Suppressor macrophage treated with lipopolysaccharide for 1 hour (primary cell): ENCODE data around the gene MBOAT1.
"Not testable (repeated sequence)": the region's sequence is repeated elsewhere in the genome, so short reads cannot be mapped to it uniquely, and the experiment has no call there.

ENCODE experiments used
- DNase-seq, 3 donors: peaks; one replicate each; pipeline ENCODE4 v3.0.0-alpha.2; 2020 to 2022

MBOAT1 gene

DNA sequence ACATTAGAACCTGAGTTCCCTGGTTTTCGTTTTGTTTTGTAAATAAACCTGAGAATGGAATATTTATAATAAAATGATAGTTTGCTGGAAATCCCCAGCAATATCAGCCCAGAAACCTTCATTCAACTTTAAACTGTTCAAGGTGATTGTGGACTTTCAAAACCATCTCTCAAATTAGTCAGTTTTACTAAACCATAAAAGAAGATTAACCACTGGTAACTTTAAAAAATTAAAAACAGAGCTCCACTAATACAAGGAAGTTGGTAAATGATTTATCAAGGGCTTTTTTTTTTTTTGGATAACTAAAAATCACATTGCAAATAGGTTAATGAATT, 10.0 kb downstream of the MBOAT1 start:
- no peak for DNase-seq

DNA sequence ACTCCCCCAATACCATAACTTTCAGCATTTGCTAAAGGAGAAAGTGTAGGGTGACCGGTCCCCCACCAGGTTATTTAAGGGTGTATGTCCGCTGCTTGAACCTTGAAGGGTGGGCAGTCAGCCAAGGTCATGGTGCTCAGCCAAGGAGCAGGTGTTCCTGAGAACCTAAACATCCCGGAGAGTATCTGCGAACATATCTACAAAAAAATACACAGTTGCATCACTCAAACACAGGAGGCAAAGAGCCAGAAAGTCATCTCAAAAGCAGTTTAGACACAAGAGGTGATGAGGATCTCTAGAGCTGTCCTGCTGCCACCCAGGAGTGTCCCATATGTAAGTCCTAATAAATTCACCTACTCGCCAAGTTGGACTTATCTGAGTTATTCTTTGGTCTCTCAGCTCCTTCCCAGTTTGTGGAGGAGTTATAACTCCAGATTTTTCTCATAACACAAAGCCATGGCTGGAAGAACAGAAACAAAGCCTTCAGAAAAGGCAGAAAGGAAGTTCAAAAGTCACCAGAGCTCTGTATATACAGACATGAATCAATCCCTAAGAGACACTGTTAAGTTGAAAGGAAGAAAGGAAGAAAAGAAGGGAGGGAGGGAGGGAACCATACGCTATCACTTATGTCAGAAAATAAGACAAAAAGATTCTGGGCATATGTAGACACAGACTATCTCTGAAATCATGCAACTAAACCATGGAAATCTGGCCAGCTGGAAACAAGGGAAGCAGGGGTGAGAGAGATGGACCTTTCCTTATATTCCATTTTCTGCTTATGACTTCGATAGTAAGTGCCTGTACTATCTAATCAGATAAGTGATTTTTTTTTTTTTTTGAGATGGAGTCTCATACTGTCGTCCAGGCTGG, 11.3 kb downstream of the MBOAT1 start:
- DNase-seq: no peak

DNA sequence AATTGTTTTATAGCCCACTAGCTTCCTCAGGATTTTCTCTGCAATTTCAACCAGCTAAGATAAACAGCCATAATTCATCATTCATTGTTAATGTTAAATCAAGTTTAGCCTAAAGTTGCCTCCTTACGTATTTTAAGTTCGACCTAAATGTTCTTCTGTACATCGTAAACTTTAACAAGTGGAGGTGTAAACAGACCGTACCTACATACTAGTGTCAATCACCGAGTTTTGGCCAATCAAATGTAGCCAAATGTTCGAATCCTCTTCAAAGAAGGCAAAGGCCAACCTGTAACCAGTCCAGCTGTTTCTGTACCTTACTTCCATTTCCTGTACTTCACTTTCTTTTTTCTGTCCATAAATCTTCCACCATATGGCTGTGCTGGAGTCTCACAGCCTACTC, 13.5 kb downstream of the MBOAT1 start:
- no peak for DNase-seq

DNA sequence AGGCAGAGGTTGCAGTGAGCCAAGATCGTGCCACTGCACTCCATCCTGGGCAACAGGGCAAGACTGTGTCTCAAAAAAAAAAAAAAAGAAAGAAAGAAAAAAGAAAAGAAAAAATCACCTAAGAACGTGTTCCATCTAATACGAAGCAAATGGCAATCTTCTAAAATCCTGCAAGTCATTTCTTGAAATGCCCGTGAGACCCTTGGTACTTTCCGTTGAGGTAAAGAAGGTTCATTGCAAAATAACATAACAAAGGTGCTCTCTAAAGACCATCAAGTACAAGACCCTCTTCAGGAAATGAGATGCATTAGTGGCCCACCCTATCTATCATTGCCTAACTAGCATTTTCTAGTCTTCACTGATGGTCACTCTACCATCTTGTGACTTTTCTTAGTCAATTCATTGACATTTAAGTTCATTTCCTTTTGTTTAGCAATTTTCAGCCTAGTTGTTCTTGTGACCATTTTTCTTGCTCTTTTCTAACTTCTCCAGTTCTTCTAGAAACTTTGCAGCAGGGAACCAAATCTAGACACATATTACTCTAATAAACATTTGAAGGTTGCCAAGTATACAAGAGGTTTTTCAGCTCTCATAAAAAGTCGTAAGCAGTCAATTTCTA, 14.0 kb downstream of the MBOAT1 start:
- DNase-seq: peak in 1 of 3 donors; percentile 22

DNA sequence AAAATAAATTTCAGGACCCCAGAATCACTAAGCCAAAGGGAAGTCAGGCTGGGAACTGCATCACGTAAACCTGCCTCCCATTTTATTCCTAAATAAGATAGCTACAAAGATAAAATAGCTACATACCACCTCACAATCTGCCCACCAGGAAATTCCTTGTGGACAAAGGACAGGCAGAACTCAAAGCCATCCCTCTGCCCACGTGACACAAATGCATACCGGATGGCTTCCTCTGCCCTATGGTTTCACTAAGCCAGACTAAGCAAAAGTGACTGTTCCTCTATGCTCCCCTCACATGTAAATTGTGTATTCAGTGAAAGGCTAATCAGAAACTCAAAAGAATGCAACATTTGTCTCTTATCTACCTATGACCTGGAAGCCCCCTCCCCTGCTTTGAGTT, 15.0 kb downstream of the MBOAT1 start:
- no peak for DNase-seq

DNA sequence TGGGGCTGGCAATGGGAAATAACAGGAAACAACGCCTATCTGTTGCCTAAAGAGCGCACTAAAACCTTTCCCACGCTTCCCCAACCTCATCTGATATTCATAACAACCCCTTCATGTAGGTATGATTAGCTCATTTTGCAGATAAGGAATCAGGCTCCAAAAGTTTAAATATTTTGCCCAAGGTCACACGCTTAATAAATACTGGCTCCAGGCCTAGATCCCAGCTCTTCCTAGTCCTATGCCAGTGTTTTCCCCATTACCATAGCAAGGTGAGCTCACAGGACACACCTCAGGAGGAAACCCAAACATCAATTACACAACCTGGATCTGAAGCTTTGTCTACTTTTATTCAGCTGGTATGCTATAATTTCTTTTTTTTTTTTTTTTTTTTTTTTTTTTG, 19.6 kb downstream of the MBOAT1 start:
- no peak for DNase-seq

DNA sequence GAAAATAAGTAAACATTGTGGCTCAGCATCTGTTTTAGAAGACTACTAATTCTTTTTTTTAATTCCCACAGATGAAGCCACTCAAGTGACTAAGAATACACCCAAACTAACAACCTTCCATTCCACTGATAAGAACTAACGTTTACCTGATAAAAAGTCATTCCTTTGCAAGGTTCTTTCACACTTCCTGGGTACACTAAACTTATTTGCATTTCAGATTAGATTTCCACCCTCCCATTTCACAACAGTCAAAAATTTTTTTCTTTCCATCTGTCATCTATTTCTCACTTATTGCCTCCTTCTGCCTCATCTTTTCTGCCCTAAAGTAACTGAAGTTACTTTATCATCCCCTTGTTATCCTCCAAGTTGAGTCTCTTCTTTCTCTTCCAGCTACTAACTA, 20.3 kb downstream of the MBOAT1 start:
- no peak for DNase-seq

DNA sequence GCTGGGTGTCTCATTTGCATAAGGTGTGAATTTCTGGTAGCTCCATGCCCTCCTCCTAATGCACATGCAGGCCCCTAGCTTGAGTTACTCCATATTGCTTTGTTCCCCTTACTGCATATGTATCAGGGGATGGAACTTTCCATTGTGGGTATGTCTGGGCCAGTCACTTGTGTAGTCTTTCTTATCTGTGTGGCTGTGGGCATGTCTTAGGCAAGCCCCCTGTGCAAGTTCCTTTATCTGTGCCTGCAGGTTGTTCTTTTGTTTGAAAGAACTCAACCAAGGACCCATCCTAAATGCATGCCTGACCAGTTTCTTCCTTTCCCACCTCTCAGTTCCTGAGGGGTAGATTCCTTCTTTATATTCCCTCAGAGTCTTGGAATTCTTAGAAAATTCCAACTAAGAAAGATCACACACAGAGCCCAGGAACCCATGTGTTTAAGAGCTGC, 23.6 kb downstream of the MBOAT1 start:
- no peak for DNase-seq

DNA sequence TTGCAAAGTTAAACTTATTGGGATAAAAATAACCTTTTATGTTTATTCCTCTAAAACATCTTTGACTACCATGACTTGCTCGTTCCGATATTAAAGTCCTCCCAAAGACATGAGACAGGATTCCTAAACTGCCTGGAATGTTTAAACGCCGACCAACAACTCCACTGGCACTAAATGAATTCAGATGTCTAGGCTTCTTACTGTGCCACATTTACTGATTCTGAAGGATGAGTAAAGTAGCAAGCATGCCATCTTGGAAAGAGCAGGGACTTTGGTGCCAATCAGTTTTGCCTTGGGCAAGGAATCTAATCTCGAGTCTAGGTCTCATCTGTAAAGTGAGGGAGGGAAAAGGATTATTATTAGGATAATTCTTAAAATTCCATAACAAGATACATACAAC, 25.3 kb downstream of the MBOAT1 start:
- no peak for DNase-seq

DNA sequence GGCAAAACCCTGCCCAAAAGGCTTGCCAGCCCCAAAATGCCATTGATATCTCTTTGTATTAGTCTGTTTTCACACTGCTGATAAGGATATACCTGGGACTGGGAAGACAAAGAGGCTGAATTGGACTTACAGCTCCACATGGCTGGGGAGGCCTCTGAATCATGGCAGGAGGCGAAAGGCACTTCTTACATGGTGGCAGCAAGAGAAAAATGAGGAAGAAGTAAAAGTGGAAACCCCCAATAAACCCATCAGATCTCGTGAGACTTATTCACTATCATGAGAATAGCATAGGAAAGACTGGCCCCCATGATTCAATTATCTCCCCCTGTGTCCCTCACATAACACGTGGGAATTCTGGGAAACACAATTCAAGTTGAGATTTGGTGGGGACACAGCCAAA, 28.6 kb downstream of the MBOAT1 start:
- DNase-seq: peak; percentile 46 to 56 (median 48)

DNA sequence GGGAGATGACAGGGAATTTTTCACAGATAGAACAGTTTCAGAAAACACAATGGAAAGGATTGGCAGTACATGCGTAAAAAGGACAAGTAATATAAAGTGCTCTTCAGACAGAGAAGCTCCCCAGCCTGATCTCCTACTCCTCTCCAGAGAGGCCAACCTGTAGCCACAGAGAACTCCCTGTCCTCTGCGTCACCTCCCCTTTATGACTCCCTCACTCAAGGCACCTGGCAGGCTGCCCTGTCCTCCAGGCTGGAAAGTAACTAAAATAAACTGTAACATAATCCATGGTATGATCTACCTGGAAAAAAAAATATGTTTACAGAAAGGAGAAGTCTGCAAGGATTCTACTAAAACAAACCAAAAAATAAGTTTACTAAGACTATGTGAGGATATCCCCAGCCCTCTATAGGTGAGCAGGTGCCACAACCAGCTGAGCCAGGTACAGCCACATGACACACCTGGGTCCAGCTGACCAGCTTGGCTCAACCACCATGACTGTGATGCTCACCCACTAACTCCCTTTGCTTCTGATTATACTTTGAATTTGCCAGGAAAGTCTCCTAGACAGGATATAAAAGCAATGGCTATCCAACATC, 29.2 kb downstream of the MBOAT1 start:
- DNase-seq: no peak

DNA sequence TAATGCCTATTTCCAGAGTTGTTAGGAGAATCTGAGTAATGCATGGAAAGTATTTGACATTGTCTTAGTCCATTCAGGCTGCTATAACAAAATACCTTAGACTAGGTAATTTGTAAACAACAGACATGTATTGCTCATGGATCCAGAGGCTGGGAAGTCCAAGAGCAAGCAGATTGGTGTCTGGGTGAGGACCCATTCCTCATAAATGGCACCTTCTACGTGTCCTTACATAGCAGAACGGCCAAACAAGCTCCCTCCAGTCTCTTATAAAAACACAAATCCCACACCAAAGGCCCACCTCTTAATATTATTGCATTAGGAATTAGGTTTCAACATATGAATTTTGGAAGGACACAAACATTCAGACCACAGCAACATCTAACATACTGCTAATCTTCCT, 30.2 kb downstream of the MBOAT1 start:
- DNase-seq: no peak

DNA sequence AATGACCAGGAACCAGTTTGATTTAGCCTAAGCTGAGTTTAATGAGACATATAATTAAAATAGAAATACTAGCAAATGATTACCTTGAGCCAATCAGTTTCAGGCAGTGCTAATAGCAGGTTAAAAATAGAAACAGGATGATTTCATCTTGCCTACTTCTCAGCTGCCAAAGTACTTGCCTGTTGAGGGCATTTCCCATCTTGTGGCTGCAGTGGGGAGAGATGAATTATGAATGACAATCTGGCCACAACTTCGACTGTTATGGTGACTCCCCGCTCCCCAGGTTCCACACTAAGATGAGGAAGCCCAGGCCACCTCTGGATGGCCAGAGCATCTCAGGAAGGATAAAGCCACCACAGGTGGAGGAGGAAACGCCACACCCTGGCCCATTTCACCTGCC, 31.3 kb downstream of the MBOAT1 start:
- peak; percentile 54 to 56 (median 56) for DNase-seq

DNA sequence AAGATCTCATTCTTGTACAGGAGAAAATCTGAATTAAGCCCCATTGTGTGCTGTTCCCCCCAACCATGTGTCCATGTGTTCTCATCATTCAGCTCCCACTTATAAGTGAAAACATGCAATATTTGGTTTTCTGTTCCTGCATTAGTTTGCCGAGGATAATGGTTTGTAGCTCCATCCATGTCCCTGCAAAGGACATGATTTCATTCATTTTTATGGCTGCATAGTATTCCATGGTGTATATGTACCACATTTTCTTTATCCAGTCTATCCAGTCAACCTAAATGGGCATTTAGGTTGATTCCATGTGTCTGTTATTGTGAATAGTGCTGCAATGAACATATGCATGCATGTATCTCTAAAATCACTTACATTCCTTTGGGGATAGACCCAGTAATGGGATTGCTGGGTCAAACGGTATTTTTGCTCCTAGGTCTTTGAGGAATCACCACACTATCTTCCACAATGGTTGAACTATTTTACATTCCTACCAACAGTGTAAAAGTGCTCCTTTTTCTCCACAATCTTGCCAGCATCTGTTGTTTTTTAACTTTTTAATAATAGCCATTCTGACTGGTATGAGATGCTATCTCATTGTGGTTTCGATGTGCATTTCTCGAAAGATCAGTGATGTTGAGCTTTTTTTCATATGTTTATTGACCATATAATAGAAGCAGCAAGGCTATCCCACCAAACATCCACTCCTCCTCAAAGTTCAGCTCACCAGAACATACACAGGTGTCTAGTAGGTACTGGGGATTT, 32.8 kb downstream of the MBOAT1 start:
- DNase-seq: not testable (repeated sequence)

DNA sequence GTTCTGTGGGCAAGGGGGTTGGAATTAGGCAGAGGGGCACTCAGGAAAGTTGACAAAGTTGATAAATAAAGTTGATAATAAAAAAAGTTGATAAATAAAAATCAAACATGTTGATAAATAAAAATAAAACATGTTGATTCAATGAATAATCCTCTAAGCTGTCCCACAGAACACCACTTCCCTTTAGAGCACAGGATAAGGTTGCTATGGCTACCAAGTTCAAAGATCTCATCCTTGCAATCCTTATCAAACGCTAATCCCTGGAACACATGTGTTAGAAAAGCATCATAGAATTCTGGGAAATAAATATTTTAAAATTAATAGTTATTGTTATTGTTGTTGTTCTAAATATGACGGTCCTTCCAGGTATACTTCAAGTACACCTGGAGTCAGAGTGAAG, 33.9 kb downstream of the MBOAT1 start:
- no peak for DNase-seq

DNA sequence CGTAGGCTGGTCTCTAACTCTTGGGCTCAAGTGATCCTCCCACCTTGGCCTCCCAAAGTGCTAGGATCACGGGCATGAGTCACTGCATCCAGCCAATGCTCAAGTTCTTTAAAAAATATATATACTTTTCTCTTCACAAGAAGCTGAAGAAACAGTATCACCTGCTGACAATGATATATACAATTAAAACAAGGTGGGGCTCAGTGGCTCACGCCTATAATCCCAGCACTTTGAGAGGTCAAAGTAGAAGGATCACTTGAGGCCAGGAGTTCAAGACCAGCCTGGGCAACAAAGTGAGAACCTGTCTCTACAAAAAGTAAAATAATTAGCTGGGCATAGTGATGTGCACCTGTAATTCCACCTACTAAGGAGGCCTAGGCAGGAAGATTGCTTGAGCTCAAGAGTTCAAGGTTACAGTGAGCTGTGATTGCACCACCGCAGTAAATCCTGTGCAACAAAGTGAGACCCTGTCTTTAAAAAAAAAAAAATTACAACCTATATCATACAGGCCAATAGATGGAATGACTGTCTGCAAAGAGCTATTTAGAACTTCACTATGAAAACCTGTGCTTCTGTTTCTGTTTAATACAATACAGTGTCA, 36.4 kb downstream of the MBOAT1 start:
- DNase-seq: no peak

DNA sequence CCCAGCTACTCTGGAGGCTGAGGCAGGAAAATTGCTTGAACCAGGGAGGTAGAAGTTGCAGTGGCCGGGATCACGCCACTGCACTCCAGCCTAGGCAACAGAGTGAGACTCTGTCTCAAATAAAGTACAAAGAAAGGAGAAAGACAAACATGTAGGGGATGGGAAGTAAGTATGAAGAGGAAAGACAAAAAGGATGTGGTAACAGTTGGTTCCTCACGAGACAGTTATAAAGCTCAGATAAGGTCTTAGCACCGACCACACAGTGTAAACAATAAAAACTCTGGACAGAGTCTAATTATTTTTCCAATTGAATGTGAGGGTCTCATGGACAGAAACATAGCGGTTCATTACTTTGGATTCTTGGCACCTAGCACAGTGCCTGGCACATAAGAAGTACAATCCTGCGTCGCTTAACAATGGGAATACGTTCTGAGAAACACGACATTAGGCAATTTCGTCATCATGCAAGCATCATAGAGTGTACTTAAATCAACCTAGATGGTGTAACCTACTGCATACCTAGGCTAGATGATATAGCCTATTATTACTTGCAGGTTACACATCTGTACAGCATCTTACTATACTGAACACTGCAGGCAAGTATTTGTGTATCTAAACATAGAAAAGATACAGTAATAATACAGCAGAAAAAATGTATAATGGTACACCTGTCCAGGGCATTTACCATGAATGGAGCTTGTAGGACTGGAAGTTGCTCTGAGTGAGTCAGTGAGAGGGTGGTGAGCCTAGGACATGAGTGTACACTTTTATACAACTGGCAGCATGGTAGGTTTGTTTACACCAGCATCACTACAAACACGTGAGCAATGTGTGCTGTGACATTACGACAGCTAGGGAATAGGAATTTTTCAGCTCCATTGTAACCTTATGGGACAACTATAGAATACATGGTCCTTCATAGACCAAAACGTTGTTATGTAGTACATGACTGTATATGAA, 38.2 kb downstream of the MBOAT1 start:
- peak; percentile 18 to 37 (median 28) for DNase-seq

DNA sequence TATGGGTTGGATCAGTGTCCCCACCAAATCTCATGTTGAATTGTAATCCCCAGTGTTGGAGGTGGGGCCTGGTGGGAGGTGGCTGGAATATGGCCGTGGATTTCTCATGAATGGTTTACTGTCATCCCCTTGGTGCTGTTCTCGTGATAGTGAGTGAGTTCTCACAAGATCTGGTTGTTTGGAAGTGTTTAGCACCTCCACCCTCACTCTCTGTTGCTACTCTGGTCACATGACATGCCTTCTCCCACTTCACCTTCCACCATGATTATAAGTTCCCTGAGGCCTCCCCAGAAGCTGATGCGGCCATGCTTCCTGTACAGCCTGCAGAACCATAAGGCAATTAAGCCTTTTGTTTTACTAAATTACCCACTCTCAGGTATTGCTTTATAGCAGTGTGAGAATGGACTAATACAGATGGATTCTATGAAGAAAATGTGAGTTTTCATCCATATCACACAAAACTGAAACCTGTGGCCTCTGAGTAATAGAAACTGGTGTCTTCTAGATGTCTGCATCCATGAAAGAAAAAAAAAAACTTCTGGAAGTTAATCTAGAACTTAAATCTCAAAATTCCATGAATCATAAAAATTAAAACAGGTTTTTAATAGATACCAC, 39.3 kb downstream of the MBOAT1 start:
- DNase-seq: no peak

DNA sequence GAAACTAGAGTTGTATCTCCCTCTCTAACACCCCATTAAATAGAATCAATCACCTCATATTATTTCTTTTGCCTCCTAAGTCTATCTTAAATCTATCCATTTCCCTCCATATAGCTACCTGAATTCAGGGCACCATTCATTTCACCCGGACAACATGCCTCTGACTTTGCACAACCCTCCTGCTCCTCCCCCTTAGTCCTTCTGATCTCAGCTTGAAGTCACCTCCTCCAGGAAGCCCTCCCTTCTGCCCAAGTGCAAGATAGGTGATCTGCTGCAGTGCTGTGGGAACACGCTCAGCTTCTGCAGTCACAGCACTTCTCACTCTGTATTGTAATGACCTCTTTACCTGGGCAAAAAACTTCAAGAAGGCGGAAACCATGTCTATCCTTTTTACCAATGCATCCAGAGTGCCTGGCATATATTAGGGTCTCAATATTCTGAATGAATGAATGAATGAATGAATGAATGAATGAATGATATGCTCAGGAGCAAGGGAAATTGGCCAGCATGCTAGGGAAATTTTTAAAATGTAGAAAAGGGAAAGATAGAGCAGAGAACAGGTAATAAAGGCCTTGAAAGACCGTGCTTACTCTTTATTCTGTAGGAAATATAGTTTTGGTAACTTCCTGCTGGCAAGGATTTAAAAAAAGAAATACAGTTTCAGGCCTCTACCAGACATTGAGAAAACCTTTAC, 41.7 kb downstream of the MBOAT1 start:
- no peak for DNase-seq

DNA sequence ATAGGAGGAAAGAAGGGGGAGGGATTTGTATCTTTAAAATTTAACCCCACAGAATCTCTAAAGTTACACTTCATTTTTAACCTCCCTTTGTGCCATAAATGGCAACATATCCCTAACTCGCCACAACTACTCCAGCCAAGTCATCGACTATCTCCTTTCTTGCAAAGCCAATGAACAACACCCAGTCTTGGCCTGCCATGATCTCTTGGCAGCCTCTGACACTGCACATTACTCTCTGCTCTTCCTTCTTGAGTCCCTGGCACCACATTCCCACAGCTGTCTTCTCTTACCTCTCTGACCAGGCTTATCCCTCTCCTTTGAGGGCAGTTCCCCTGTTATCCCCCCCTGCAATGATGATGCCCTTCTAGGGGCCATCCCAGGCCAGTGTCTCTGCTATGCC, 42.5 kb downstream of the MBOAT1 start:
- peak in 1 of 3 donors; percentile 12 for DNase-seq

DNA sequence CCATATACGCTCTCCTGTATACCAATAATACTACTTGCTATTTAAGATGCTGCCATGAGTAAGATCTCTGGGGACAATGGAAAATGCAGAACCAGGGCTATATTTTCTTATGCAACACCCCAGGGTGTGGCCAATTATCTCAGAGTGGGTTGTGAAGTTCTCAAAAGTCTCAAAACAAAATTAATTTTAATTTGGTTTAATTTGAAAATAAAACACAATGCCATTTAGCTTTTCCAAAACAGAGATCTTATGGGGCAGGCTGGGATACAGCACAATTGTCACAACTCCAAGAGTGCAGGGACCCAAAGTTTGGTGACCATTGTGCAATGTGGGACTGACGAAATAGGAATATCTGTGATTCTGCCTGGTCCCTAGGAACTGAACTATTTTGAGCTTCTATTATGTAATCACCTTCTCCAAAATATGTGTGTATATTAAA, 43.1 kb downstream of the MBOAT1 start:
- DNase-seq: peak; percentile 74 to 86 (median 85)
